Transverse colon (tissue), 3 donors: Measurements from ENCODE around the gene EXOC3L4.

ENCODE experiments used
- POLR2A ChIP-seq: fragments of 450-650 bp; IDR thresholded peaks from one replicate; pipeline ENCODE4 v1.6.1; 2016; ENCODE audit warnings: antibody characterized with exemption, mild to moderate bottlenecking, moderate library complexity
- POLR2AphosphoS5 ChIP-seq, 3 donors: sonication (generic); formaldehyde crosslinking; IDR thresholded peaks; one replicate each; pipeline ENCODE4 v1.6.1; 2016; ENCODE audit warnings: antibody characterized with exemption in 3 of 3

DNA sequence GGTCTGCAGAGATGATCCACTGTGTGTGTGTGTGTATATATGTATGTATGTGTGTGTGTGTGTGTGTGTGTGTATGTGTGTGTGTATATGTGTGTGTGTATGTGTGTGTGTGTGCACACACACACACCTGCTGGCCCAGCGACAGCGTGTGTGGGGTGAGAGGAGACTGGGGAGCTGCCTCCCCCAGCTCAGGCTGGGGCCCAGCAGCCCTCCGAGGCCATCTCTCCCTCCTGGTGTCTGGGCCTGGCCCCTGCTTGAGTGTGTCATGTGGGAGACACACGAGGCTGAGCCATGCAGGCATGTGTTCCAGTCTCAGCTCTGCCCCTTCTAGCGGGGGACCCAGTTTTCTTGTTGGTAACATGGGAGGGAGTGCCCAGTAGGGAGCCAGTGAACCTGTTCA lies 18.8 kb downstream of the EXOC3L4 start:
- TF ChIP-seq POLR2A: no peak
- no peak for TF ChIP-seq POLR2AphosphoS5 (IDR thresholded peaks at IDR 0.05)
